Heart right ventricle (tissue), 16 donors: ENCODE results near the gene PCP4L1. TPM values are rescaled to one million over a fixed set of nuclear protein-coding genes. Genes with fewer than 3 reads are reported as not detected.
A peak's percentile ranks its signal among the peaks of the same experiment; 100 is the strongest.
"Not testable (repeated sequence)": the region's sequence is repeated elsewhere in the genome, so short reads cannot be mapped to it uniquely, and the experiment has no call there.

Source experiments
- ATAC-seq, 8 donors: fragments of 200-7000 bp; cut with Tn5 transposase; one replicate each; pipeline ENCODE4 v1.9.1; 2020; ENCODE audit warnings: mild to moderate bottlenecking in 8 of 8, moderate library complexity in 8 of 8, moderate number of reproducible peaks in 1 of 8
- DNase-seq, 2 donors: peaks; one replicate each; pipeline ENCODE4 v3.0.0-alpha.2; 2020
- H3K27ac ChIP-seq, 10 donors: fragments of 200-600 bp; sonication (generic) in 2 of 10; one replicate each; pipeline versions ENCODE4 v1.5.0 to v1.8.0; 2020 to 2022; ENCODE audit warnings: mild to moderate bottlenecking in 3 of 10
- H3K27me3 ChIP-seq, 7 donors: fragments of 200-600 bp; one replicate each; pipeline ENCODE4 v1.8.0; 2021 to 2022; ENCODE audit warnings: mild to moderate bottlenecking in 2 of 7
- H3K36me3 ChIP-seq, 9 donors: fragments of 200-600 bp; sonication (generic) in 1 of 9; one replicate each; pipeline versions ENCODE4 v1.5.0 to v1.8.0; 2020 to 2022; ENCODE audit warnings: mild to moderate bottlenecking in 2 of 9
- H3K4me1 ChIP-seq, 9 donors: fragments of 200-600 bp; sonication (generic) in 1 of 9; one replicate each; pipeline versions ENCODE4 v1.5.0 to v1.8.0; 2020 to 2022; ENCODE audit warnings: mild to moderate bottlenecking in 4 of 9
- H3K4me3 ChIP-seq, 10 donors: fragments of 200-600 bp; sonication (generic) in 2 of 10; one replicate each; pipeline versions ENCODE4 v1.5.0 to v1.8.0; 2020 to 2022; ENCODE audit warnings: mild to moderate bottlenecking in 7 of 10, moderate library complexity in 2 of 10
- H3K9me3 ChIP-seq, 11 donors: fragments of 200-600 bp in 10 of 11; sonication (generic) in 2 of 11; one replicate each; pipeline versions ENCODE4 v1.5.0 to v1.8.0; 2013 to 2022; ENCODE audit warnings: mild to moderate bottlenecking in 2 of 11, control low read depth in 1 of 11, moderate library complexity in 1 of 11
- WGBS, 2 donors: extraction: QIAGEN DNeasy Blood & Tissue Kit; methylation state at CpG; one replicate each; pipeline ENCODE4 v1.1.7; 2013; ENCODE audit warnings: inconsistent platforms in 1 of 2; 5-methylcytosine and 5-hydroxymethylcytosine counted together
- intact Hi-C, 10 donors: fragments of 100-400 bp; cut with DNase I; formaldehyde crosslinking; loops; one replicate each; pipeline versions ENCODE4 v1.11.1 to v1.14.2; 2022
- polyA plus RNA-seq, 2 donors: library from polyadenylated mRNA; stranded (reverse); fragments of 200-250 nt; gene quantifications; one replicate each; pipeline ENCODE4 v1.2.3, GENCODE V29; 2013
- total RNA-seq, 10 donors: library from RNA; stranded (reverse); fragmentation: NEBNext Ultra II Directional in 3 of 10; extraction: Animal tissue kit (Norgen Biotek cat#: 25700) in 3 of 10; gene quantifications; one replicate each; pipeline versions ENCODE4 v1.2.1 to v1.2.4, GENCODE V29; 2021 to 2023
- TF ChIP-seq, protein P1 (sequence below), 9 donors: fragments of 200-600 bp; sonication (generic) in 2 of 9; IDR thresholded peaks; one replicate each; pipeline versions ENCODE4 v1.5.0 to v1.8.0; 2021 to 2022; ENCODE audit warnings: antibody characterized with exemption in 9 of 9, mild to moderate bottlenecking in 5 of 9, moderate library complexity in 1 of 9
- donor health status: Arrhythmogenic right ventricular cardiomyopathy.
- donor health status: ischemic (EF 13 %, LVEDD 7.1; RV severe dilation, severe dysfunction).
- donor health status: healthy with polysubstance abuse.
- donor health status: DM: no; HTN: yes; CAD: no.
- donor health status: DM: no; HTN: no; CAD: no.
- donor health status: ischemic (EF 25% LVEDD 6.9; RV normal size, moderate dysfunction).
- donor health status: ischemic (EF 25% LVEDD 5.7; RV mildly dilated, moderate dysfunction).
- donor health status: healthy.
- donor health status: DM: yes; HTN: yes; CAD: no.
- donor health status: Ischemic cardiomyopathy.
- donor health status: ischemic (EF 35%, LVEDD 5.7; RV mildly dilated, moderate dysfunction).
- donor health status: nonischemic (EF 11% LVEDD 7.7; RV severe dilation, severe dysfunction).
- donor health status: DM: yes; HTN: yes; CAD: no.
- donor health status: PGD.
- donor health status: ischemic (EF 29% LVEDD 5.4; RV normal size, mild dysfunction).
- donor health status: nonischemic (EF 23%, LVEDD 6.1; RV moderate dilation, normal function).

PCP4L1 gene
- total and polyA plus RNA-seq, 12 donors, result 0.29 to 1.0 (median 0.46) TPM; not detected in 1

DNA sequence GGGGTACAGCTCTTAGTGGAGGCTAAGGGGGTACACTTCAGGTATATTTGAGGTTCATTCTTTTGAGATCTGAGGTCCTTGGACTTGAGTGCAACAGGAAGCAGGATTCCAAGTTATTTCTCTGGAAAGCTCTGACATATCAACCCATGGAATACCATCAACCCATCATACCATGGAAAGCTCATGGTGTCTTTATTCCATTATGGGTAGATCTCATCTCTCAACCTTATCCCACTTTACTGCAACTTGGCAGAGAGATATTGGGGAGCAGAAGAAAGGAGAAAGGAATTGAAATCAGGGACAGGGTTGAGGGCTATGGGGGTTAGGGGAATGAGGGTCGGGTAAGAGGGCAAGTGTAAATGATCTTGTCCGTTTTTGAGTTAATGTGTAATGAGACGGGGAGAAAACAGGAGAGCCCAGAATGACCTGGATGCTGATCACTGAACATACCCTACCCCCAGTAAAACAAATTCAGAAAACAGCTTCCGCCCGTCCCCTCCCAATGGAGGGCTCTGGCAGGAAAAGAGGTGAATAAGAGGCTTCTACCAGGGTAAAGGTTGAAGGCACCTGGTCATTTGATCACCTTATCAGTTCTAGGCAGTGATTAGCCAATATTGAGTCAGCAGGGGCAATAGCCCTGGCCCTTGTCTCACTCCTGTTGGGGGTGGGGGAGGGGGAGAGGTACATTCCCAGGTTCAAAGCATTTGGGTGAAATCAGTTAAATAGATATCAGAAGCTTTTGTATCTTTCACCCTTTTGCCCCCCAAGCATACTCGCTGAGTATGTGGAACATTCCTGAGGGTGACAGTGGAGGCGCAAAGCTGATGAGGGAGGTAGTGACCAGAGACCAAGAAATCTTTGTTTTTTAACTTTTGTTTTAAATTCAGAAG is 34.5 kb upstream of the PCP4L1 start:
- no peaks in the 10 kb centered on the region for H3K9me3 ChIP-seq
- ATAC-seq (no peak), DNase-seq (no peak)
- WGBS, 2 donors, result 91 to 92% methylated on average over 7 of the region's 7 CpGs
- intact Hi-C loops, result loop anchor here in 2 of 10 donors (2.0 to 10.0 kb wide), 2 partner anchors 45 to 161 kb away; no protein-coding TSS in a partner anchor
- H3K4me1 ChIP-seq, result peaks cover 6 to 30% (median 25%) of the 10 kb centered on the region in 9 donors
- no peaks in the 10 kb centered on the region for H3K27me3 ChIP-seq
- no peak overlapping the region for H3K4me3 ChIP-seq
- TF ChIP-seq, protein P1, sequence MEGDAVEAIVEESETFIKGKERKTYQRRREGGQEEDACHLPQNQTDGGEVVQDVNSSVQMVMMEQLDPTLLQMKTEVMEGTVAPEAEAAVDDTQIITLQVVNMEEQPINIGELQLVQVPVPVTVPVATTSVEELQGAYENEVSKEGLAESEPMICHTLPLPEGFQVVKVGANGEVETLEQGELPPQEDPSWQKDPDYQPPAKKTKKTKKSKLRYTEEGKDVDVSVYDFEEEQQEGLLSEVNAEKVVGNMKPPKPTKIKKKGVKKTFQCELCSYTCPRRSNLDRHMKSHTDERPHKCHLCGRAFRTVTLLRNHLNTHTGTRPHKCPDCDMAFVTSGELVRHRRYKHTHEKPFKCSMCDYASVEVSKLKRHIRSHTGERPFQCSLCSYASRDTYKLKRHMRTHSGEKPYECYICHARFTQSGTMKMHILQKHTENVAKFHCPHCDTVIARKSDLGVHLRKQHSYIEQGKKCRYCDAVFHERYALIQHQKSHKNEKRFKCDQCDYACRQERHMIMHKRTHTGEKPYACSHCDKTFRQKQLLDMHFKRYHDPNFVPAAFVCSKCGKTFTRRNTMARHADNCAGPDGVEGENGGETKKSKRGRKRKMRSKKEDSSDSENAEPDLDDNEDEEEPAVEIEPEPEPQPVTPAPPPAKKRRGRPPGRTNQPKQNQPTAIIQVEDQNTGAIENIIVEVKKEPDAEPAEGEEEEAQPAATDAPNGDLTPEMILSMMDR (IDR thresholded peaks at IDR 0.05), result no peak
- H3K27ac ChIP-seq, result no peak overlapping the region
- peaks cover 0 to 21% (median 10%) of the 10 kb centered on the region in 9 donors for H3K36me3 ChIP-seq

DNA sequence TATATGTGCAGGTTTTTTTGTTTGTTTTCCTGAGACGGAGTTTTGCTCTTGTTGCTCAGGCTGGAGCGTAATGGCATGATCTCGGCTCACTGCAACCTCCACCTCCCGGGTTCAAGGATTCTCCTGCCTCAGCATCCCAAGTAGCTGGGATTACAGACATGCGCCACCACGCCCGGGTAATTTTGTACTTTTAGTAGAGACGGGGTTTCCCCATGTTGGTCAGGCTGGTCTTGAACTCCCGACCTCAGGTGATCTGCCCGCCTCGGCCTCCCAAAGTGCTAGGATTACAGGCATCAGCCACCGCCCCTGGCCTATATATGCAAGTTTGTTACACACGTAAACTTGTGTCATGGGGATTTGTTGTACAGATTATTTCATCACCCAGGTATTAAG is 33.9 kb upstream of the PCP4L1 start:
- intact Hi-C loops, result loop anchor here (5.0 to 10.0 kb wide), 6 partner anchors 32 to 160 kb away; partner anchors contain the start of genes CFAP126 (in 3 of the 10) and SDHC (in 3 of the 10)
- H3K27me3 ChIP-seq, H3K9me3 ChIP-seq, DNase-seq, ATAC-seq, H3K4me3 ChIP-seq: not testable (repeated sequence)
- WGBS, 2 donors, result 92 to 95% methylated on average over 13 of the region's 13 CpGs
- Histone ChIP-seq H3K36me3 (peaks cover 0 to 21% (median 16%) of the 10 kb centered on the region in 9 donors), H3K4me1 (peaks cover 6 to 30% (median 25%) of the 10 kb centered on the region in 9 donors), H3K27ac (peak overlapping the region in 5 of 10 donors; percentile 47 to 89 (median 66))

DNA sequence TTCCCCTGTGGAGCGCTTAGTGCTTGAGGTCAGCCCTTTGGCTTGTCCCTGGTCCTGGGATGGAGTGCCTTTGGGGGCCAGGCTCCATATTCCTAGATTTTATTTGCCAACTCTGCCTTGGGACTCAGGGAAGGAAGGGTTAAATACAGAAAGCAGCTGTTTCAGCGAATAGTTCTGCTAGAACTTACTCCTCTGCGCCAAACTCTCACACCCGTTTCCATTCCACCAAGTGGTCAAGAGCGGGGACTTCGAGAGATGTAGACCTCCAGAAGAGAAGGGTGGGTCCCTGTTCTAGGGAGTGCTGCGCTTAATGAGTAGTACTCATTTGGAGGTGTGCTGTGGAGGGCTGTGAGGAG is 33.4 kb upstream of the PCP4L1 start:
- TF ChIP-seq, protein P1 (IDR thresholded peaks at IDR 0.05), result no peak
- WGBS, 2 donors, result 62 to 71% methylated on average over 7 of the region's 7 CpGs
- intact Hi-C loops, result loop anchor here (5.0 to 10.0 kb wide), 6 partner anchors 33 to 160 kb away; partner anchors contain the start of genes CFAP126 (in 3 of the 10) and SDHC (in 3 of the 10)
- Histone ChIP-seq H3K9me3 (no peaks in the 10 kb centered on the region), H3K27ac (peak overlapping the region in 9 of 10 donors; percentile 42 to 89 (median 65)), H3K4me3 (no peak overlapping the region), H3K4me1 (peaks cover 6 to 30% (median 25%) of the 10 kb centered on the region in 9 donors), H3K27me3 (no peaks in the 10 kb centered on the region), H3K36me3 (peaks cover 0 to 24% (median 20%) of the 10 kb centered on the region in 9 donors)
- DNase-seq (no peak), ATAC-seq (peak in 2 of 8 donors; percentile 0 to 1)

DNA sequence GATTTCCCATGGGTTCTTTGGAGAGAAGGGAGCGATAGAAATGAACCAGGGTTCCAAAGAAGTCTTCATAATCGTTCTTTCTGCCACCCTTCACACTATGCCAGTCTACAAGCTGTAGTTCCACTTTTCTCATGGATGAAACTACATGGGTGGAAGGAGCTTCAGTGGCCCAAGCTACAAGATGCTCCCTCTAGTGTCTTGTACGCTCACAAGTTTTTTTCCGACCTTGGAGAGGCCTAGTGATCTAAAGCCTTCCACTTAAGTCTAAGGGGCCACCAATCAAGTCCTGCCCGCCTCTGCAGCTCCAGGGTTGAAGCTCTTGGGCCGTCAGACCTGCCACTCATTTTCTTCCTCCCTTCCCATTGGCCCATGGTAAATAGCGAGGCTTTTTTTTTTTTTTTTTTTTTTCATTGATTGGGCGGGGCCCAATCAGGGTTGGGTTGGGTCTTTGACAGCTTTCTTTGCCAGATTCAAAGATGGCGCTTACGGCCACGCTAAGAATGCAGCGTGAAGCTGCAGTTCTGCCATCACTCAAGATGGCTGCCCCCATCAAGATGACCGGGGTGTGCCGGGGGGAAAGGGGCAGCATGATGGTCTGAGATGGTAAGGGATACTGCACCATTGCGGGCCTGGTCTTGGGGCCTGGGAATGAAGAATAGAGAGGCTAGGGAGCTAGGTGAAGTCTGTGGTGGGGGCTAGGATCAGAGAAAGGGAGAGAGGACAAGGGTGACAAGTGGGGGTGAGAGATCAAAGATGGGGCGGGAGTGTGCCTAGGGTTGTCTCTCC is 32.8 kb upstream of the PCP4L1 start, which contains the start of gene TOMM40L:
Gene TOMM40L, plus strand, starts transcription at position 527 of the 786 bp plus-strand sequence. CDS start 430 bp downstream, outside the sequence.
- Histone ChIP-seq H3K9me3 (no peaks in the 10 kb centered on the region), H3K4me3 (peak within 1 kb of the TSS; percentile 50 to 94 (median 68)), H3K27ac (peak within 1 kb of the TSS; percentile 51 to 92 (median 86)), H3K27me3 (no peaks in the 10 kb centered on the region), H3K36me3 (peaks cover 0 to 30% (median 25%) of the 10 kb centered on the region in 9 donors), H3K4me1 (peaks cover 6 to 30% (median 25%) of the 10 kb centered on the region in 9 donors)
- ATAC-seq, result peak; percentile 95 to 97 (median 96)
- intact Hi-C loops, result loop anchor here (1.0 to 10.0 kb wide), 11 partner anchors 23 to 159 kb away; partner anchors contain the start of genes SDHC (in 4 of the 10), CFAP126 (in 3 of the 10) and NDUFS2 (in 2 of the 10)
- WGBS, 2 donors, result 5 to 6% methylated on average over 16 of the region's 16 CpGs
- DNase-seq, result peak; percentile 85 to 95
- TF ChIP-seq, protein P1 (IDR thresholded peaks at IDR 0.05), result peak; percentile 17 to 76 (median 57)
